HG03469 (cell line): ENCODE results near the gene DCST2.

Experiments used
- ATAC-seq: cut with Tn5 transposase; IDR thresholded peaks from one replicate; pipeline ENCODE4 v1.9.1; 2021; ENCODE audit warnings: mild to moderate bottlenecking, moderate library complexity, moderate number of reproducible peaks; ENCODE audit not compliant: unreplicated experiment

Gene DCST2

GRCh38 chr1:155030243-155030795 lies 3.3 kb downstream of the DCST2 start:
- no peak for ATAC-seq

- no peak for ATAC-seq
Observed at GRCh38 chr1:155029513-155030242, 3.9 kb downstream of the DCST2 start.

GRCh38 chr1:155026588-155026987 lies 7.0 kb downstream of the DCST2 start:
- ATAC-seq, result no peak

GRCh38 chr1:155026154-155026553 lies 7.4 kb downstream of the DCST2 start:
- no peak for ATAC-seq

GRCh38 chr1:155024315-155024714 lies 9.3 kb downstream of the DCST2 start:
- no peak for ATAC-seq

GRCh38 chr1:155023627-155024026 lies 10.0 kb downstream of the DCST2 start:
- no peak for ATAC-seq

GRCh38 chr1:155022927-155023236 lies 10.7 kb downstream of the DCST2 start:
- no peak for ATAC-seq

- ATAC-seq, result no peak
Observed at GRCh38 chr1:155022136-155022926, 11.2 kb downstream of the DCST2 start.

- ATAC-seq, result no peak
Observed at GRCh38 chr1:155019377-155020245, 14.0 kb downstream of the DCST2 start.

- no peak for ATAC-seq
Observed at GRCh38 chr1:155018617-155019348, 14.8 kb downstream of the DCST2 start.

GRCh38 chr1:155017946-155018316 lies 15.7 kb downstream of the DCST2 start:
- ATAC-seq, result no peak

- peak; percentile 41 for ATAC-seq
Observed at GRCh38 chr1:155017041-155017945, 16.3 kb downstream of the DCST2 start.

GRCh38 chr1:155016231-155016831 lies 17.2 kb downstream of the DCST2 start:
- ATAC-seq, result no peak

GRCh38 chr1:155015527-155016230 lies 17.9 kb downstream of the DCST2 start:
- ATAC-seq, result no peak

- ATAC-seq, result no peak
Observed at GRCh38 chr1:155014709-155015508, 18.7 kb downstream of the DCST2 start.

GRCh38 chr1:155013632-155014031 lies 19.9 kb downstream of the DCST2 start:
- no peak for ATAC-seq

GRCh38 chr1:155012776-155013602 lies 20.6 kb downstream of the DCST2 start:
- no peak for ATAC-seq
